Measurements from ENCODE around the gene HDAC6.
"Not testable (repeated sequence)": the region's sequence is repeated elsewhere in the genome, so short reads cannot be mapped to it uniquely, and the experiment has no call there.

HDAC6 gene

GRCh38 chrX:48818866-48819265 lies 17.0 kb downstream of the HDAC6 start:
- intact Hi-C loops (cut with DNase I): no loop called here
- peak in 1 of 10 donors; percentile 43 for DNase-seq

GRCh38 chrX:48819394-48819793 lies 17.5 kb downstream of the HDAC6 start:
- intact Hi-C loops (cut with DNase I); DNase-seq: not testable (repeated sequence)

DNA sequence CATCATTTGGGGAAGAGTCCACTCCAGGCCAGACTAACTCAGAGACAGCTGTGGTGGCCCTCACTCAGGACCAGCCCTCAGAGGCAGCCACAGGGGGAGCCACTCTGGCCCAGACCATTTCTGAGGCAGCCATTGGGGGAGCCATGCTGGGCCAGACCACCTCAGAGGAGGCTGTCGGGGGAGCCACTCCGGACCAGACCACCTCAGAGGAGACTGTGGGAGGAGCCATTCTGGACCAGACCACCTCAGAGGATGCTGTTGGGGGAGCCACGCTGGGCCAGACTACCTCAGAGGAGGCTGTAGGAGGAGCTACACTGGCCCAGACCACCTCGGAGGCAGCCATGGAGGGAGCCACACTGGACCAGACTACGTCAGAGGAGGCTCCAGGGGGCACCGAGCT lies 21.2 kb downstream of the HDAC6 start:
- intact Hi-C loops (cut with DNase I): no loop called here

DNA sequence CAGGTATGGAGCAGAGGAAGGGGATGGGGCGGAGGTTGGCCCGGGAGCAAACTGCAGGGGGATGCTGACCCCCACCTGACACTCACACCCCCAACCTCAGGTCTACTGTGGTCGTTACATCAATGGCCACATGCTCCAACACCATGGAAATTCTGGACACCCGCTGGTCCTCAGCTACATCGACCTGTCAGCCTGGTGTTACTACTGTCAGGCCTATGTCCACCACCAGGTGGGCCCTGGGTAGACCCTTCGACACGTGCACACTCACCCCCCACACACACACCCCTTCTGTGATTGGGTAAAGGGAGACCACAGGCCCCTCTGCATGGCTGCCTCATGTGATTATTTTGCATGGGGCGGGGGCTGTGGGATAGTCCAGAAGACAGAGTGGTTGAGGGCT lies 22.2 kb downstream of the HDAC6 start:
- DNase-seq: peak in 1 of 10 donors; percentile 65
- intact Hi-C loops (cut with DNase I): no loop called here

More for the DNA sequence above, 21.2 kb downstream of the HDAC6 start:
- DNase-seq: peak in 6 of 10 donors; percentile 34 to 89 (median 62)

- DNase-seq: peak in 1 of 10 donors; percentile 26
- intact Hi-C loops (cut with DNase I): no loop called here
Observed at GRCh38 chrX:48826135-48826875, 24.4 kb downstream of the HDAC6 start, which contains the start of gene ERAS. TSS of gene ERAS (plus strand) at chrX:48826513. CDS start at chrX:48829124, 2,611 bp downstream.

- DNase-seq: peak in 2 of 10 donors; percentile 78 to 83
- intact Hi-C loops (cut with DNase I): no loop called here
Observed at GRCh38 chrX:48826876-48827653, 25.2 kb downstream of the HDAC6 start.

DNA sequence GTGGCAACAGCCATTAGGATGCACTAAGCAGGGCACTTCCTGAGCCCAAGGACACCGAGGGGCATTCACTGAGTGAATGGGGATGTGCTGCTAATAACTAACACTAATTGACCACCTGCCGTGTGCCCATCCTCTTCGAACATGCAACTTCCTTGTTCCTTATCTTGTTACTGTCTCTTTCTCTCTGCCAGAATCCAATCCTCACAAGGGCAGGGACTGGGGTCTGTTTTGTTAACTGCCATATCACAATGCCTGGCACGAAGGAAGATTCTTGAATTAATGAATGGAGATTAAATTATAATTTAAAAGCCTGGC lies 25.7 kb downstream of the HDAC6 start:
- intact Hi-C loops (cut with DNase I): no loop called here
- DNase-seq: no peak

DNA sequence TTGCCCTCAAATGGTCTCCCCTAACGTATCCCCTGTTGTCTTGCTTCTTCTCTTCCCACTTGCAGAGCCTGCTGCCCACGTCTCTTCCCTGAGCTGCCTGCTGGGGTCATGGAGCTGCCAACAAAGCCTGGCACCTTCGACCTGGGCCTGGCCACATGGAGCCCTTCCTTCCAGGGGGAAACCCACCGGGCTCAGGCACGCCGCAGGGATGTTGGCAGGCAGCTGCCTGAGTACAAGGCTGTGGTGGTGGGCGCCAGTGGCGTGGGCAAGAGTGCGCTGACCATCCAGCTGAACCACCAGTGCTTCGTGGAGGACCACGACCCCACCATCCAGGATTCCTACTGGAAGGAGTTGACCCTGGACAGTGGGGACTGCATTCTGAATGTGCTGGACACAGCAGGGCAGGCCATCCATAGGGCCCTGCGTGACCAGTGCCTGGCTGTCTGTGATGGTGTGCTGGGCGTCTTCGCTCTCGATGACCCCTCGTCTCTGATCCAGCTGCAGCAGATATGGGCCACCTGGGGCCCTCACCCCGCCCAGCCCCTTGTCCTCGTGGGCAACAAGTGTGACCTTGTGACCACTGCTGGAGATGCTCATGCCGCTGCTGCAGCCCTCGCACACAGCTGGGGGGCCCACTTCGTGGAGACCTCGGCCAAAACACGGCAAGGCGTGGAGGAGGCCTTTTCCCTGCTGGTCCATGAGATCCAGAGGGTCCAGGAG lies 27.3 kb downstream of the HDAC6 start:
- no peak for DNase-seq
- intact Hi-C loops (cut with DNase I): no loop called here

DNA sequence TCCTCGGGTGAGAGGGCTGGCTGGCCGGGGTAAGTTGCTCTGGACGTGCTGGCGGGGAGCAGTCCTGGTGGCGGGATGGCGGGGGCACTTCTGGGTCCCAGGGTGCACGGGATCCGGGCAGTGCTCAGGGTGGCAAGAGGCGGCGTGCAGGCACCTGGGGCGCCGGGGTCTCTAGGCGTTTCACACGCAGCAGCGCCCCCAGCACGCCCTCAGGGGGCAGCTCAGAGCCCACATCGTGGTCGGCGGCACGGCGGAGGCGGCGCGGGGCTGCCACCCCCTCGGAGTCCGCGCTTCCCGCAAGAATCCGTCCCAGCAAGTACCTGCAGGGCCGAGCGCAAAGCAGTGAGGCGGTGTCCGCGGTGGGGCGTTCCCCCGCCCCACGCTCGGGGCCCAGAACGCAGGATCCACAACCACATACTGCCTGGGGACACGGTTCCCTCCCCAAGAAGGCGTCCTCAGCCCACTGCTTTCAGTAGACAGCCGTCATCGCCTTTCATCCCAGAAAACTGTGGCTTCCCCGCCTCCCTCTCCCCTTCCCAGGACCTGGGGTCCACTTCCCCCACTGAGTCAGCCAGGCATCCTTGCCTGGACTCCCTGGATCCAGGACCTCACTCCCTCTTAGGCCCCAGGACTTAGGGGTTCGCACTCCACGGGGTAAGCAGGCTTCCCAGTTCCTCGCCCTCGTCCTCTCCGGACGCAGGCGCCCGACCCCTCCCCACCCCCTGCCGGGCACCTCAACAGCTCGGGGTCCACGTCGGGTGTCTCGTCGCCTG lies 29.5 kb downstream of the HDAC6 start:
- no peak for DNase-seq
- intact Hi-C loops (cut with DNase I): no loop called here

DNA sequence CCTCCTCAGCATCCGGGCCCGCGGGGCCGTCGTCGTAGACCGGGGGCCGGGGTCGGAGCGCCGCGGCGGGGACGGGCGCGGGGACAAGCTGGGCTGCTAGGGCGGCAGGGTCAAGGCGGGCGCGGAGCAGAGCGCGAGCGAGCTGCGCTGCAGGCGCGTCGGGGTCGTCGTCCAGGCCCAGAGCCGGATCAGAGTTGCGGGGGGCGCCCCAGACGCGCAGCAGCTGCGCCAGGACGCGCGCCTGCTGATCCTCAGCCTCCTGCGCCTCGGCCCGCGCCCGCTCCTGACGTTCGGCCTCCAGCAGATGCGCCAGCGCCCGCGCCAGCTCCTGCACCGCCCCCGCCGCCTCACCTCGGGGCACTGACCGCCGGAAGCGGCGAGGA lies 30.0 kb downstream of the HDAC6 start:
- intact Hi-C loops (cut with DNase I): no loop called here
- DNase-seq: peak in 3 of 10 donors; percentile 77 to 85 (median 81)

DNA sequence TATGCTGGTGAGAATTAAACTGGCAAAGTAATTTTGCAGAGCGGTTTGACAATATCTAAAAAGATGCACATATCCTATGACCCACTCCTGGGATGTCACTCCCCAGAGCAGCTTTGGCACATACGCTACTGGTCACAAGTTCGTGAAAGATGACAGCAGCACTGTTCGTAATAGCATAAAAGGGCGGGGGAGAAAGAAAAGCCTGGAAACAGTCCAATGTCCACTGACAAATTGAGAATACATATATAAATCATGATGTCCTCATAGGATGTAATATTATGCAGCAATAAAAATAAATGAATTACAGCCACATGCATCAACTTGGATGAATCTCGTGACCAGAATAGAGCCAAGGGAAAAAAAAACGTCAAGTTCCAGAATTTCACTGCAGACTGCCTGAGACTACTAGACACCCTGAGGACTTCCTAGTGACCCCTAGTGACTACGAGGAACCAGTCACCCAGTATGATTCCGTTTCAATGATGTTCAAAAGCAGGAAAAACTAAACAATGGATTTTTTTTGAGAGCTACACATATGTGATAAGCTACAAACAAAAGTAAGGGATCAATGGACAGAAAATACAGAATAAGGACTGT lies 31.8 kb downstream of the HDAC6 start:
- DNase-seq: no peak
- intact Hi-C loops (cut with DNase I): no loop called here

- intact Hi-C loops (cut with DNase I): no loop called here
- no peak for DNase-seq
Observed at GRCh38 chrX:48834383-48834709, 32.5 kb downstream of the HDAC6 start.

DNA sequence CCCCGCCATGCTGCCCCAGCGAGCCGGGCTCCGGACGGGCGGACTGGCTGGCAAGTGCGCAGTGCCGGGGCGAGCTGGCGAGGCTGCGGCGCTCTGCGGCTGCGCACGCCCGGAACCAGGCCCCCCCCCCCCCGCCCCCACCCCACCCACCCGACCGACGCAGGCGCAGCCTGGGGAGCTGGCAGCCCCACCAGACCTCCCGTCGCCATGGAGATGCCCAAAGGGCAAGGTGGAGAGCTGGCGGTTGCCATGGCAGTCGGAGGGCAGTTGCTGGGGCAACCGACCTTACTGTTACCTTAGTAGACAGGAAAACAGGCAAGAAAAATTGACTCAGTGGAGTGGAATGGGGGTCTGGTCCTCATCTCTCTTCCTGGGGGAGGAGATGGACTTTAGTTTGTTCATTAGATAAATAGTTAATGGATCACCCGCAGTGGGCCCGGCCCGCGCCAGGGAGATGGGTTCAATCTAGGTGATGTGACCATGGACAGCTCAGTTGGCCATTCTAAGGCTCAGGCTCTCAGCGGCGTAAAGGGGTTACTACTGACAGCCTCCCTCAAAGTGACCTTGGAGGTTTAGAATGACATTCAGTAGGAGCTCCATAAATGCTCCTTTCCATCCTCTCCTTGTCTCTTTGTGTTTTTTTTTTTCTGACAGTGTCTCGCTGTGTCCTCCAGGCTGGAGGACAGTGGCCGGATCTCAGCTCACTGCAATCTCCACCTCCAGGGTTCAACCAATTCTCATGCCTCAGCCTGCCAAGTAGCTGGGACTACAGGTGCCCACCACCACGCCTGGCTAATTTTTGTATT lies 33.9 kb downstream of the HDAC6 start, which contains the start of gene PCSK1N:
Gene PCSK1N (minus strand): TSS at position 87 of the 806 bp plus-strand sequence. CDS start 78 bp downstream, at position 9.
- DNase-seq: peak in 6 of 10 donors; percentile 19 to 91 (median 44)
- intact Hi-C loops (cut with DNase I): no loop called here

DNA sequence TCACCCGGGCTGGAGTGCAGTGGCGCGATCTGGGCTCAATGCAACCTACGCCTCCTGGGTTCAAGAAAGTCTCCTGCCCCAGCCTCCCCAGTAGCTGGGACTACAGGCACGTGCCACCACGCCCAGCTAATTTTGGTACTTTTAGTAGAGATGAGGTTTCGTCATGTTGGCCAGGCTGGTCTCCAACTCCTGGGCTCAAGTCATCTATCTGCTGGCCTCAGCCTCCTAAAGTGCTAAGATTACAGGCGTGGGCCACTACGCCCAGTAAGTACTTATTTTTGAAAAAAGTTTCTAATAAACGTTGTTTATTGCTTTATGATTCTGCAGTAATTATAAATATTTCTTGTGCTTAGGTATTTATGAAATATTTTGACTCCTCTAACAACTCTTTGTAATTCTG lies 37.8 kb downstream of the HDAC6 start:
- intact Hi-C loops (cut with DNase I): no loop called here
- no peak for DNase-seq

- intact Hi-C loops (cut with DNase I): no loop called here
- no peak for DNase-seq
Observed at GRCh38 chrX:48848847-48849246, 47.0 kb downstream of the HDAC6 start.

- intact Hi-C loops (cut with DNase I): no loop called here
- no peak for DNase-seq
Observed at GRCh38 chrX:48852857-48853256, 51.0 kb downstream of the HDAC6 start.

DNA sequence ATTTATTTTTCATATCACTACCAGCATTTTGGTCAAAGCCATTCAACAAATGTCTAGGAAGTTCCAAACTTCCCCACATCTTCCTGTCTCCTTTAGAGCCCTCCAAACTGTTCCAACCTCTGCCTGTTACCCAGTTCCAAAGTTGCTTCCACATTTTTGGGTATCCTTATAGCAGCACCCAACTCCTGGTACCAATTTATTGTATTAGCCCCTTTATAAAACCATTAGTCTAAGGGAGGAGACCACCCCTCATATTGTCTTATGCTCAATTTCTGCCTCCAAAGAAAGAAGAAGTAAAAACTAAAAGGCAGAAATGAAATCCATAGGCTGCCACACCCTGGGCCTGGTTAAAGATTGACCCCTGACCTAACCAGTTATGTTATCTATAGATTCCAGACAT lies 51.6 kb downstream of the HDAC6 start:
- intact Hi-C loops (cut with DNase I); DNase-seq: not testable (repeated sequence)

- intact Hi-C loops (cut with DNase I); DNase-seq: not testable (repeated sequence)
Observed at GRCh38 chrX:48854121-48854804, 52.4 kb downstream of the HDAC6 start.

DNA sequence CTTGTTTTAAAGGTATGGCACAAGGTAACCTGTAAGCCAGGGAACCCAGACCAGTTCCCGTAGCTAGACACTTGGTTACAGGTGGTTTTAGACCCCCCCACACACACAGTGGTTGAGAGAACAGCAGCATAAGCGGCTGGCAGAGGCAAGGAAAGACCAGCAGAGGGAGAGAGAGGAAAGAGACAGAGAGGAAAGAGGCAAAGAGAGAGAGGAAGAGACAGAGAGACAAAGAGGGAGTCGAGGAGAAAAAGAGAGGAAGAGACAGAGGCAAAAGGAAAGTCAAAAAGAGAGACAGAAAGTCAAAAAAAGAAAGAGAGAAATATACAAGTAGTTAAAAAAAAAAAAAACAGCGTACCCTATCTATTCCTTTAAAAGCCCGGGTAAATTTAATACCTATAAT lies 53.0 kb downstream of the HDAC6 start:
- DNase-seq: no peak
- intact Hi-C loops (cut with DNase I): no loop called here
